HG02981 (cell line): ENCODE measurements around the gene STX8.

Experiments used
- ATAC-seq: cut with Tn5 transposase; IDR thresholded peaks from one replicate; pipeline ENCODE4 v1.9.1; 2021; ENCODE audit warnings: mild to moderate bottlenecking, moderate library complexity; ENCODE audit not compliant: unreplicated experiment

STX8 gene

GRCh38 chr17:9309216-9309615, 266.4 kb downstream of the STX8 start:
- no peak for ATAC-seq

DNA sequence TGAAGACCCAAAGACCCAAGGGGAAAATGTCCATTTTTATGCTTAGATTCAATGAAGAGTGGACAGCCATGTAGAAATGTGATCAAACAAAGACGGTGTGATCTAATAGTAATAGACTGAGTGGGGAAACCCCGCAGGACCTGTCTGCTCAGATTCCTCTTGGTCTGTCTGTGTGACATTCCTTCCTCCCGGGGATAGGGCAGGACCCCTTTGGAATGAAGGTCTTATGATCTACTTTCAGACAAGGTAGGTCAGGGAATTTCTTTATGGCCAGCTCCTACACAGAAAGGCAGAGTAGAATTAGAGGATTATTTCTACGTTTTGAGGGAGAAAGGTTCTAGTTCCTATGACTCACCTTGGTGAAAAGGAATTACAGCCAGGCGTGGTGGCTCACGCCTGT, 267.6 kb downstream of the STX8 start:
- ATAC-seq, result no peak

DNA sequence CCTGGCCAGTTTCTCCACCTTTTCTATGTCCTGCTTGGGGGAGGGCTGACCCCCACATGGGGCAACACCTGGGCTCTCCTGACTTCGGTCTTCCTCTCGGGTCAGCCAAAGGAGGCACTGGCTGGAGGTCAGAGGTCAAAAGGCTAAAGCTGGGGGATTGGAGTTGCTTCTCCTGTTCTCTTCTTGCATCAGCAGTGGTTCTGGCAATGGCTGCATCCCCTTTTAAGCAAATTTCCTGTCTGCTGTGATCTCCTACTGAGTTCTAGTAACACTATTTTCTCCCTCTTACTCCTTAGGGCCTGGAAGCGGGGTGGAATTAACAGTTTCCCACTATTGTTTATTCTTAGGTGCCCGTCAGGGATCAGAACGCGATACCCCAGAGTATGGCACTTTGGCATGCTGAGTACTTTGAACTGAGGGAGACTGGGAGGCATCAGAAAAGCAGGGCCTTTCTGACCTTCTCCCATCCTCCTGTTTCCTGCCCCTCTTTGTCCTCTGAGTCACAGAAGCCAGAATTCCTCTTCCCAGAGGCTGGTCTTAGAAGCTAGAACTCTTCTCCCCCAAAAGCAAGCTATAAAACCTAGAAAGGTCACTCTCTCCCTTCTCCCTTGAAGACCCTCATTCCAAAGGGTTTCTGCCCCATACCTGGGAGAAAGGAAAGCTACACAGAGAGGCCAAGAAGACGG, 268.2 kb downstream of the STX8 start:
- ATAC-seq, result no peak

DNA sequence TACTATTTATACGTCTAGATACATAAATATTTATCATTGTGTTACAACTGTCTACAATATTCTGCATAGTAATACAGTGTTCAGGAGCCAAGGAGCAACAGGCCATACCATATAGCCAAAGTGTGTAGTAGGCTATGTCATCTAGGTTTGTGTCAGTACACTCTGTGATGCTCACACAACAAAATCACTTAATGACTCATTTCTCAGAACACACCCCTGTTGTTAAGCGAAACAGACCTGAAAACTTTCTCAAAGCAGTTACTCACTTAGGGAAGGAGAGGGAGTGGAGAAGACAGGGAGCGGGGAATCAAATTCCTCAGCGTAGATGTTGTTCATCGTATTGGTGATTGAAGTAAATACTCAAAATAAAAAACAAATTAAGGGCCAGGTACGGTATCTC, 269.5 kb downstream of the STX8 start:
- ATAC-seq, result no peak

GRCh38 chr17:9299695-9300094, 275.9 kb downstream of the STX8 start:
- no peak for ATAC-seq

GRCh38 chr17:9298776-9299295, 276.8 kb downstream of the STX8 start:
- no peak for ATAC-seq

- no peak for ATAC-seq
Observed at GRCh38 chr17:9298135-9298534, 277.5 kb downstream of the STX8 start.

- ATAC-seq, result no peak
Observed at GRCh38 chr17:9294661-9295210, 280.9 kb downstream of the STX8 start.

GRCh38 chr17:9292561-9292941, 283.1 kb downstream of the STX8 start:
- no peak for ATAC-seq

DNA sequence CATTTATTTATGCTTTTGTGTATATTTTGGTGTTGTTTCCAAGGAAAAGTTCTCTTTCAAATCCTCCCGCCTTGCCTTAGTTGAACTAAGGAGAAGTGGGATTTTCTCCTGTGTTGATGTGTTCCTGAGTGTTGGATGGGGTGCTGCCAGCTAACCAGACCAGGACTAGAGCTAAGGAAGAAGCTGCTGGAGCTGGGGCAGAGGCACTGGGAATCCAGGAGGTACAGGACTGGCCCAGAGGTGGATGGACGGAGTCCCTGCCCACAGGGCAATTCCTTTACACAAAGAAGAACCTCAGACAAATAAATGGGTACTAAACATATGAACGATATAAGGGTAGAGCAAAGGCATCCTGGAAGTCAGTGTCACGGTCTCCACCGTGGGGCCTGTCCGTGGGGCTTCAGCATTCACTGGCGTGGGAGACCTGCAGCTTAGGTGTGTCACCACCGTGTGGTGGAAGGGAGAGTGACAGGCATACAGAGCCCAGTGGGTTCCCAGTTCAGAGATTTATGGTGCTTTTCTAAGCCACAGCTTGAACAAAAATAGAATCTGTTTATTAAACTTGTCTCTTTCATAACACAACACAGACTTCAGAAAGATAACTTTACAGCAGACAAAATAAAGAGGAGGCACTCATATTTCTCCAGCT, 283.6 kb downstream of the STX8 start:
- ATAC-seq, result no peak

GRCh38 chr17:9290226-9290613, 285.4 kb downstream of the STX8 start:
- ATAC-seq, result no peak

DNA sequence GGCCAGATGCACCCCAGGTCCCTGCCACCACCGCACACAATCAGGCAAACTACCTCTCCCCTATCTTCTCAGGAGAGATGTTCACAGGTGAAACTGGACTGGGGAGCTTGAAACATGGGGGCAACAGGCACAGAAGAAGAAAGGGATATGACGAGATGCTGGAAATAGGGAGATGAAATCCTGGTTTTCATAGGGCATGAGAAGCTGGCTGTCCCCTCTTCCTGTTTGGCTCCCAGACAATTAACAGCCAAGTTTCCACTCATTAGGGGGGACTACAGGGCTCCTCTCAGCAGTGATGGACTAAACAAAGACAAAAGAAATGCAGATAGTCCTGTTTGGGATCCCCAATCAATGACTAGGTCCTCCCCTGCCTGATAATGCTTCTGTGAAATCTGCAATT, 288.3 kb downstream of the STX8 start:
- no peak for ATAC-seq

- ATAC-seq, result no peak
Observed at GRCh38 chr17:9286434-9286833, 289.2 kb downstream of the STX8 start.

DNA sequence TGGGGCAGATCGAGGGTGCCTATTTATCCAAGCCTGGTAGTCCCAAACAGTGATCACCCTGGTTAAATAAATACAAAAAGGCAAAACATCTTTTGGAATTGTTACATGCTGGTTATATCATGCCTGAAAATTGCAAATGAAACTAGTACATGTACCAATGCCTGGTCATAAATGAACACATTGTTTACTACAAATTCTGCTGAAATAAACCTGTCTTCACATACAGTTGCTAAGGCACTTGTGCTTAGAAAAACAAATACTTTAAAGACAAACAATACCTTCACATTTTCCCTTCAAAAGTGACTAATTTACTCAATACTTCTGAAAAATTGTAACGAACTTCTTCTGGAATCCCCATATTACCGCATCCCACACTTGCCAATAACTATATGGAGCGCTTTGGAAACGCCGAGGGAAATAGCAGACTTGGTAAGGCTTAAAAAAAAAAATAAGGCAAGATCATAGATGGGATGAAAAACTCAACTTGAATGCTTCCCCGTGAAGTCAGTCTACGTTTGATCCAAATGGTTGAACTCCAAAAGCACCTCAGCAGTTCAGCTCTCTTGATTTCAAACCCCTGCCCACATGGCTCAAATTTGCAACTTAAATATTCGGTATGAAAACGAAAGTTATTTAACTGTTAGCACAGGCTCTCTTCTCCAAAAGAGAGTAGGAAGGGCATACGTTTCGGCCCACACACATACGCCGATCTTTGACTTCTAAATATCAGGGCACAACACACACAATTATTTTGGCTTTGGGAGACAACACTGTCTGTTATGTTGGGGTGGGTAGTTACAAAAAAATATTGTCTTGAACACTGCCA, 289.8 kb downstream of the STX8 start:
- ATAC-seq, result no peak

DNA sequence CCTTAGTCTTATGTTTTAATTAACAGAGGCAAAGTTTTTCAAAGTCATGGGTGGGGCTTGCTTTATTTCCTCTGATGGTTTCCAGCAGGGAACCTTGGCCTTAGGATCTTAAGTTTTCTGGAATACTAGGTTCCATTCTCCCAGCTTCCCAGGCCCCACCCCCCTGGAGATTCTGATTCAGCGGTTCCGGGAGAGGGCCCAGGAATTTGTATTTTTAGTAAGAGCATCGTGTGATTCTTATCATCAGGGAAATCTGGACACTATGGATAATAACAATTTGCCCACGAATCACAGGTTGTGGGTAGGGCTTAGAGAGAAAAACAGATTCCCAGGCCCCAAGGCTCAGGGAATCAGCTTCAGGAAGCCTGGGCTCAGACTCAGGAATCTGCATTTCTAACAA, 290.7 kb downstream of the STX8 start:
- no peak for ATAC-seq

- no peak for ATAC-seq
Observed at GRCh38 chr17:9283909-9284308, 291.7 kb downstream of the STX8 start.

GRCh38 chr17:9279893-9280292, 295.7 kb downstream of the STX8 start:
- no peak for ATAC-seq

GRCh38 chr17:9274973-9275372, 300.6 kb downstream of the STX8 start:
- no peak for ATAC-seq

- ATAC-seq, result no peak
Observed at GRCh38 chr17:9273428-9274391, 301.9 kb downstream of the STX8 start.

DNA sequence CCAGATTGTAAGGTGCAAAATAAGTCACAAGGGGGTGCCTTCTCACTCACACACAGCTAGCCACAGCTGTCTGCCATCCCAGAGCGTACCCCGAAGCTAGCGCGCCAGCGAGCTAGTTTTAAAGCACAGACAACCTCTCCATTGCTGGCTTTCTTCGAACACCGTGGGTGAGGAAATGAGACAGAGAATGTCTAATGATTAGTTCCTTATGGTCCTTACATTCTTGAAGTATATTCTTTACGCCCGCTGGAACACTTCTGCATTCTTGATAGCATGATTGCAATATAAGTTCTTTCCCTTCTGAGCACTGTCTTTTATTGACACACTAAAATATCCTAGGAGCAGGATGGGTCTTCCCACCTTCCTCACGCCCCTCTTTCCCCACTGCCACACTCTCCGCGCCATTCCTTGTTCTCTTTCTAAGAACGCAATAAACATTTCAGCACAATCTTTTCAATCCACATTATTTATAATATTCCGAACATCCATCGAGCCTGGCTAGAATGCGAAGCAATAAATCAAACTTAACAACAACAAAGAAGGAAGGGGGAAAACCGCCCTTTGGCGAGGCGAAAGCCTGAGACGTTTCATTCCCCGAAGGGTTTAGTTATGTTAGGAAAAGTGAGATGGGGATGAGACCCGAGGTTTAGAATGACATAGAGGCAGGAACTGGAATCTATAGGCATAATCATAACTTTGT, 303.0 kb downstream of the STX8 start:
- no peak for ATAC-seq
